HG02938 (cell line): Measurements from ENCODE around the gene SGSM1.

Experiments
- ATAC-seq: cut with Tn5 transposase; IDR thresholded peaks from one replicate; pipeline ENCODE4 v1.9.1; 2021; ENCODE audit warnings: mild to moderate bottlenecking, moderate library complexity; ENCODE audit not compliant: unreplicated experiment

SGSM1 gene

DNA sequence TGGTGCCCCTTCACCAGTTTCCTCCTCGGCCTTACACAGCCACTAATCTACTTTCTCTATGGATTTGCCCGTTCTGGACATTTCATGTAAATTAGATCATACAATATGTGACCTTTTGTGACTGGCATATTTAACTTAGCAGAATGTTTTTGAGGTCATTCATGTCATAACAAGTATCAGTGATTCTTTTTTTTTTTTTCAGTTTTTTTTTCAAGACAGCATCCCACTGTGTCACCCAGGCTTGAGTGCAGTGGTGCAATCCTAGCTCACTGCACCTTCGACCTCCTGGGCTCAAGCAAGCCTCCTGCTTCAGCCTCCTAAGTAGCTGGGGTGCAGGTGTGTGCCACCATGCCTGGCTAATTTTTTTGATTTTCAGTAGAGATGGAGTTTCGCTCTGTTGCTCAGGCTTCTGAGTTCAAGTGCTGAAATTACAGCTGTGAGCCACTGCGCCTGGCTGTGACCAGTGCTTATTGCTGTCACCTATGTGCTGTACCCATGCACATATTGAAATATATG, 169.2 kb downstream of the SGSM1 start:
- ATAC-seq: no peak

DNA sequence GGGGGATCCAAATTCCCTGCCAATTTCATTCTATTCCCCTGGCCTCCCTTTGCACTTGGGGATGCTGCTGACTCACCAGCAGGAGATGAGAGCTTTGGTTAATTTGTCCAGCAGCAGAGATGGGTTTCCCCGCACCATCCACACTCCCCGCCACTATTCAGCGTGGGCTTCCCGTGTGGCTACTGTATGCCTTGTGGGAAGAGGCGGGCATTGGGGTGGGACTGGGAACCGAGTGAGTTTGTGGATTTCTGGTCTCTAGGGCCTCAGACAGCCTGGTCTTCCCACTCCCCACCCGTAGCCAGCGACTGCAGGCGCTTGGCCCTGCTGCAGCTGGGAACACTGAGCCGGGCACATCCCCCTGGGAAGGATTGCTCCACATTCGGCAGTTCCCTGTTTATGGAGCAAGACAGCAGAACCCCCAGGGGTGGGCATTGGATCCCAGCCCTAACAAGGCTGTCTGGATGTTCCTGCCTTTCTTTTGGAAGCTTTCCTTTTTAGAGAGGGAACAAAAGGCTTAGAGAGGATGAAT, 169.9 kb downstream of the SGSM1 start:
- ATAC-seq: no peak

DNA sequence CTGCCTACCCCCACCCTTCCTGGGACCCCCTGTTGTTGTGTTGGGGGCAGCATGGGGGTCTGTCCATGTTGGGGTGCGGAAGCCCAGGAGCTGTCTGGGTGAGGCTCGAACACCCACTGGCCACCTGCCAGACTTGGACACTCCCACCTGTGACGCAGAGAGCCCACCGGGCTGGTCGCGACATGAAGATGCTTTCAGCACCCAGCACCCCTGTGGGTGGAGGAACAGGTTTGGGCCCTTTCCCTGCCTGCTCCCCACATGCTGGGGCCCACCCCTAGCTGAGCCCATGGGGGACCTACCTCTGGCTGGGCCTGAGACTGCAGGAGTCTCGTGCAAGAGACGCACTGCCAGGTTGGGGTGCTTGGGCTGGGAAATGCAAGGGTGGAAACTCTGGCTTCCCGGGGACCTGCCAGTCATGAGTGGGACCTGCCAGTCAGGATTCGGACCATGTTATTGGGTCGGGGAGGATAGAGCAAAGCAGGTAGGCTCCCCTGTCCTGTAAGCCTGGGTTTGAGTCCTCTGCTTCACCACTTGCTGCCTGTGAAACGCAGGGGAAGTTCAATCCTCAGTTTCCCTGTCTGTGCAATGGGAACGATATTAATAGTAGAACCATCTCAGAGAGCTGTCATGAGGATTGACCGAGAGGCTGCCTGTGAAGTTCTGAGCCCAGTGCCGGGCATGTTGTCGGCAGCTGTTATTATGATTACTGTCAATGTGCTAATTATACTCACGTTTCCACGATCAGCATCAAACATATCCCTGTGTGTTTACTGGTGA, 170.6 kb downstream of the SGSM1 start:
- no peak for ATAC-seq
